HT-29 (cell line): ENCODE data around the gene CAV3. TPM values are rescaled to one million over a fixed set of nuclear protein-coding genes. Genes with fewer than 3 reads are reported as not detected.

Source experiments
- DNase-seq: peaks from one replicate; pipeline ENCODE4 v3.0.0-alpha.2; 2015; ENCODE audit warnings: low spot score
- total RNA-seq: library from RNA; depleted of rRNA; stranded (reverse); fragments of >200 nt; shearing (Covaris generic); gene quantifications from 2 replicates; pipeline ENCODE4 v1.2.3, GENCODE V29; 2014

The CAV3 gene
- total RNA-seq, 1 experiment from 2014 or later = not detected

GRCh38 chr3:8761866-8762265 is 28.3 kb downstream of the CAV3 start:
- DNase-seq = no peak

GRCh38 chr3:8762607-8763377 is 29.2 kb downstream of the CAV3 start:
- DNase-seq = no peak

GRCh38 chr3:8764528-8764927 is 30.9 kb downstream of the CAV3 start:
- no peak for DNase-seq

- no peak for DNase-seq
These were observed 31.9 kb downstream of the CAV3 start for GRCh38 chr3:8765528-8765927.

- no peak for DNase-seq
These were observed 32.5 kb downstream of the CAV3 start for GRCh38 chr3:8766148-8766547.

- DNase-seq = no peak
These were observed 33.7 kb downstream of the CAV3 start for GRCh38 chr3:8767256-8767666.

- no peak for DNase-seq
These were observed 34.2 kb downstream of the CAV3 start for GRCh38 chr3:8767667-8768363.

- DNase-seq = no peak
These were observed 34.9 kb downstream of the CAV3 start for GRCh38 chr3:8768364-8769087.

GRCh38 chr3:8769088-8769822 is 35.7 kb downstream of the CAV3 start, which contains the start of gene OXTR:
Gene OXTR (minus strand): TSS chr3:8769613. CDS start chr3:8768187, 1,426 bp downstream.
- no peak for DNase-seq

- DNase-seq = no peak
These were observed 40.4 kb downstream of the CAV3 start for GRCh38 chr3:8773941-8774542.

GRCh38 chr3:8775181-8775580 is 41.6 kb downstream of the CAV3 start:
- no peak for DNase-seq

GRCh38 chr3:8775602-8776001 is 42.0 kb downstream of the CAV3 start:
- no peak for DNase-seq

- DNase-seq = no peak
These were observed 42.8 kb downstream of the CAV3 start for GRCh38 chr3:8776406-8776805.

GRCh38 chr3:8777201-8777977 is 43.8 kb downstream of the CAV3 start:
- DNase-seq = no peak

- DNase-seq = no peak
These were observed 44.3 kb downstream of the CAV3 start for GRCh38 chr3:8777978-8778267.

- DNase-seq = no peak
These were observed 44.9 kb downstream of the CAV3 start for GRCh38 chr3:8778475-8778874.

- DNase-seq = no peak
These were observed 46.7 kb downstream of the CAV3 start for GRCh38 chr3:8780279-8780678.

GRCh38 chr3:8784676-8785435 is 51.3 kb downstream of the CAV3 start:
- DNase-seq = no peak

- DNase-seq = no peak
These were observed 56.9 kb downstream of the CAV3 start for GRCh38 chr3:8790529-8790928.

GRCh38 chr3:8793242-8793641 is 59.6 kb downstream of the CAV3 start:
- no peak for DNase-seq
